ENCODE results near the gene GPSM1. TPM values are rescaled to one million over a fixed set of nuclear protein-coding genes. Genes with fewer than 3 reads are reported as not detected.

The GPSM1 gene
- total RNA-seq, 1 experiment from 2014 or later = 24.7 TPM

GRCh38 chr9:136331030-136331429, 3.7 kb downstream of the GPSM1 start:
- no peak overlapping the region for H2BK20ac ChIP-seq (ENCODE audit: low read depth, low read length, poor library complexity, severe bottlenecking)
- H3K27ac ChIP-seq (ENCODE audit: insufficient read length, low read depth, low read length) = no peak overlapping the region
- no peak overlapping the region for H3T11ph ChIP-seq (ENCODE audit: low read length)
- H3K23me2 ChIP-seq (ENCODE audit: insufficient read length, low read depth, low read length, poor library complexity, severe bottlenecking) = no peaks in the 10 kb centered on the region
- DNase-seq = no peak
- H3K79me2 ChIP-seq (ENCODE audit: insufficient read depth, low read length) = peaks cover 2% of the 10 kb centered on the region; the same call in 1 of the 2 replicates
- H3K27me3 ChIP-seq (ENCODE audit: insufficient read depth, low read length) = no peaks in the 10 kb centered on the region
- no peak overlapping the region for H2AFZ ChIP-seq (ENCODE audit: low read length)
- H2BK5ac ChIP-seq (ENCODE audit: insufficient read length, low read length) = no peak overlapping the region
- no peak for TF ChIP-seq CTCF (conservative IDR thresholded peaks at IDR 0.05)
- no peak overlapping the region for H3K18ac ChIP-seq (ENCODE audit: insufficient read length, low read depth, low read length)
- H2BK15ac ChIP-seq (ENCODE audit: low read depth, low read length) = no peak overlapping the region
- H3K9ac ChIP-seq (ENCODE audit: extremely low read depth, insufficient read length, low read length) = no peak overlapping the region
- H3K56ac ChIP-seq (ENCODE audit: insufficient read length, low read depth, low read length) = no peak overlapping the region
- no CpG with 5 or more reads among the region's 15 CpGs for WGBS (ENCODE audit: extremely low coverage, insufficient read length, low lambda C conversion rate)
- no peak overlapping the region for H4K8ac ChIP-seq (replicated peaks; ENCODE audit: insufficient read length, low read depth, low read length)
- H2BK12ac ChIP-seq (ENCODE audit: insufficient read length, low read depth, low read length) = no peak overlapping the region
- H2BK120ac ChIP-seq (ENCODE audit: low read depth, low read length, poor library complexity, severe bottlenecking) = no peak overlapping the region
- Mint-ChIP-seq H3K36me3 (ENCODE audit: insufficient read depth in 1 of 3, low read depth in 3 of 3) (no peaks in the 10 kb centered on the region; a peak in 1 of 7 replicates), H3K27ac (no peak overlapping the region; a peak in 1 of 7 replicates), H3K4me3 (no peak overlapping the region), H3K27me3 (ENCODE audit: low read depth) (no peaks in the 10 kb centered on the region), H3K4me1 (peaks cover 9 to 11% of the 10 kb centered on the region in 2 experiments), H3K9me3 (no peaks in the 10 kb centered on the region)
- H3K9me3 ChIP-seq (ENCODE audit: control insufficient read depth, low read depth, low read length) = no peaks in the 10 kb centered on the region
- no peak overlapping the region for H3K4me2 ChIP-seq (ENCODE audit: insufficient read depth, insufficient read length, low read length)
- no peak overlapping the region for H4K5ac ChIP-seq (ENCODE audit: insufficient read length, low read depth, low read length)
- no peaks in the 10 kb centered on the region for H4K20me1 ChIP-seq (ENCODE audit: control insufficient read depth, insufficient read depth, insufficient read length)
- H3K4me1 ChIP-seq (ENCODE audit: insufficient read depth, low read length) = peaks cover 2% of the 10 kb centered on the region; the same call in 1 of the 2 replicates
- no peak overlapping the region for H3K4ac ChIP-seq (ENCODE audit: low read depth, low read length)
- H4K91ac ChIP-seq (ENCODE audit: insufficient read length, low read depth, low read length) = no peak overlapping the region
- H3K14ac ChIP-seq (ENCODE audit: insufficient read depth, low read length) = no peak overlapping the region
- no peak overlapping the region for H3K23ac ChIP-seq (ENCODE audit: insufficient read length, low read depth, low read length)
- no peak overlapping the region for H2AK5ac ChIP-seq (ENCODE audit: insufficient read length, low read length)
- H3K79me1 ChIP-seq (ENCODE audit: insufficient read depth, low read depth, low read length, poor library complexity, severe bottlenecking) = peaks cover 2% of the 10 kb centered on the region
